Neuronal stem cell (in vitro differentiated cells): Measurements from ENCODE around the gene CDK5R2.
"Not testable (repeated sequence)": the region's sequence is repeated elsewhere in the genome, so short reads cannot be mapped to it uniquely, and the experiment has no call there.

Experiments
- DNase-seq: peaks from one replicate; pipeline ENCODE4 v3.0.0-alpha.2; 2013; ENCODE audit warnings: low spot score
- H2AFZ ChIP-seq: one replicate; pipeline ENCODE4 v1.6.1; 2013; ENCODE audit warnings: mild to moderate bottlenecking, low read length, inconsistent platforms
- H2AK5ac ChIP-seq: 2 replicates; pipeline ENCODE4 v1.6.1; 2013; ENCODE audit warnings: low read depth, mild to moderate bottlenecking, inconsistent platforms, low read length, moderate library complexity, mixed read lengths
- H2BK120ac ChIP-seq: 2 replicates; pipeline ENCODE4 v1.6.1; 2013; ENCODE audit warnings: low read depth, mild to moderate bottlenecking, inconsistent platforms, low read length, moderate library complexity, mixed read lengths
- H2BK12ac ChIP-seq: one replicate; pipeline ENCODE4 v1.6.1; 2013; ENCODE audit warnings: low read length, inconsistent platforms
- H2BK15ac ChIP-seq: 2 replicates; pipeline ENCODE4 v1.6.1; 2013; ENCODE audit warnings: mild to moderate bottlenecking, low read length, inconsistent platforms, mixed read lengths
- H2BK5ac ChIP-seq: one replicate; pipeline ENCODE4 v1.6.1; 2013; ENCODE audit warnings: inconsistent platforms, mild to moderate bottlenecking, low read length, moderate library complexity
- H3K14ac ChIP-seq: one replicate; pipeline ENCODE4 v1.6.1; 2013; ENCODE audit warnings: low read length, inconsistent platforms
- H3K18ac ChIP-seq: 2 replicates; pipeline ENCODE4 v1.6.1; 2013; ENCODE audit warnings: low read length, inconsistent platforms
- H3K23ac ChIP-seq: 2 replicates; pipeline ENCODE4 v1.6.1; 2013; ENCODE audit warnings: low read depth, mild to moderate bottlenecking, mixed read lengths, low read length, inconsistent platforms; ENCODE audit not compliant: poor library complexity
- H3K27ac ChIP-seq: replicated peaks from 3 replicates; pipeline ENCODE4 v1.5.1; 2013; ENCODE audit warnings: low read length, inconsistent platforms
- H3K27me3 ChIP-seq, 3 experiments: 2 replicates each; pipeline ENCODE4 v1.6.1; 2013; ENCODE audit warnings: low read length in 3 of 3, mild to moderate bottlenecking in 2 of 3, inconsistent platforms in 1 of 3, low read depth in 1 of 3, mixed read lengths in 1 of 3, moderate library complexity in 1 of 3; ENCODE audit not compliant: control insufficient read depth in 3 of 3, insufficient read depth in 3 of 3
- H3K36me3 ChIP-seq, 2 donors: replicated peaks in 1 of 2; 2 replicates each; pipeline ENCODE4 v1.6.1; 2013; ENCODE audit warnings: low read length in 2 of 2; ENCODE audit not compliant: control insufficient read depth in 2 of 2, insufficient read depth in 2 of 2
- H3K4ac ChIP-seq: 2 replicates; pipeline ENCODE4 v1.6.1; 2013; ENCODE audit warnings: inconsistent platforms, mild to moderate bottlenecking, low read length, moderate library complexity
- H3K4me1 ChIP-seq, 2 donors: 1 replicate in 1 of 2; 2 replicates in 1 of 2; pipeline ENCODE4 v1.6.1; 2013; ENCODE audit warnings: low read length in 2 of 2, low read depth in 1 of 2; ENCODE audit not compliant: control insufficient read depth in 2 of 2, insufficient read depth in 1 of 2
- H3K4me2 ChIP-seq: one replicate; pipeline ENCODE4 v1.6.1; 2013; ENCODE audit warnings: mild to moderate bottlenecking, low read length, inconsistent platforms; ENCODE audit not compliant: insufficient read depth, poor library complexity, severe bottlenecking
- H3K4me3 ChIP-seq, 2 donors: 2 replicates each; pipeline ENCODE4 v1.5.1; 2013; ENCODE audit warnings: low read length in 2 of 2, mild to moderate bottlenecking in 2 of 2, inconsistent platforms in 1 of 2, moderate library complexity in 1 of 2
- H3K79me1 ChIP-seq: one replicate; pipeline ENCODE4 v1.6.1; 2013; ENCODE audit warnings: low read depth, mild to moderate bottlenecking, inconsistent platforms, low read length, moderate library complexity
- H3K9ac ChIP-seq: one replicate; pipeline ENCODE4 v1.6.1; 2013; ENCODE audit warnings: mild to moderate bottlenecking, low read depth, low read length, inconsistent platforms; ENCODE audit not compliant: poor library complexity
- H3K9me3 ChIP-seq, 2 donors: replicated peaks in 1 of 2; 2 replicates each; pipeline versions ENCODE3 to v1.6.1; 2013; ENCODE audit warnings: low read length in 2 of 2, mild to moderate bottlenecking in 2 of 2, inconsistent platforms in 1 of 2, low read depth in 1 of 2, mixed read lengths in 1 of 2, moderate library complexity in 1 of 2; ENCODE audit not compliant: control insufficient read depth in 2 of 2, insufficient read depth in 1 of 2
- H4K8ac ChIP-seq: one replicate; pipeline ENCODE4 v1.6.1; 2013; ENCODE audit warnings: low read depth, mild to moderate bottlenecking, inconsistent platforms, low read length, moderate library complexity
- H4K91ac ChIP-seq: one replicate; pipeline ENCODE4 v1.6.1; 2013; ENCODE audit warnings: low read length, low read depth, mild to moderate bottlenecking, inconsistent platforms; ENCODE audit not compliant: poor library complexity
- WGBS, 2 donors: extraction: QIAGEN DNeasy Blood & Tissue Kit; methylation state at CpG; one replicate each; pipeline ENCODE4 v1.1.7; 2013; ENCODE audit warnings: missing lambda C conversion rate in 2 of 2, mixed read lengths in 1 of 2; ENCODE audit not compliant: insufficient read length in 2 of 2, insufficient replicate concordance in 1 of 2; ENCODE audit errors: extremely low coverage in 2 of 2; 5-methylcytosine and 5-hydroxymethylcytosine counted together

Gene CDK5R2

GRCh38 chr2:218931751-218932150 is 27.7 kb upstream of the CDK5R2 start:
- not testable (repeated sequence) for H4K91ac ChIP-seq, H3K27me3 ChIP-seq, H3K23ac ChIP-seq, H2BK120ac ChIP-seq, H3K4me3 ChIP-seq, H2BK12ac ChIP-seq, H2AK5ac ChIP-seq, H3K14ac ChIP-seq, H3K79me1 ChIP-seq, H3K36me3 ChIP-seq, H4K8ac ChIP-seq, H2AFZ ChIP-seq, H3K27ac ChIP-seq, H2BK15ac ChIP-seq, DNase-seq, H3K9me3 ChIP-seq, H3K4ac ChIP-seq, H3K9ac ChIP-seq, H3K4me1 ChIP-seq, H3K18ac ChIP-seq, H2BK5ac ChIP-seq, H3K4me2 ChIP-seq
- WGBS, 2 donors: no CpG with 5 or more reads among the region's 25 CpGs

DNA sequence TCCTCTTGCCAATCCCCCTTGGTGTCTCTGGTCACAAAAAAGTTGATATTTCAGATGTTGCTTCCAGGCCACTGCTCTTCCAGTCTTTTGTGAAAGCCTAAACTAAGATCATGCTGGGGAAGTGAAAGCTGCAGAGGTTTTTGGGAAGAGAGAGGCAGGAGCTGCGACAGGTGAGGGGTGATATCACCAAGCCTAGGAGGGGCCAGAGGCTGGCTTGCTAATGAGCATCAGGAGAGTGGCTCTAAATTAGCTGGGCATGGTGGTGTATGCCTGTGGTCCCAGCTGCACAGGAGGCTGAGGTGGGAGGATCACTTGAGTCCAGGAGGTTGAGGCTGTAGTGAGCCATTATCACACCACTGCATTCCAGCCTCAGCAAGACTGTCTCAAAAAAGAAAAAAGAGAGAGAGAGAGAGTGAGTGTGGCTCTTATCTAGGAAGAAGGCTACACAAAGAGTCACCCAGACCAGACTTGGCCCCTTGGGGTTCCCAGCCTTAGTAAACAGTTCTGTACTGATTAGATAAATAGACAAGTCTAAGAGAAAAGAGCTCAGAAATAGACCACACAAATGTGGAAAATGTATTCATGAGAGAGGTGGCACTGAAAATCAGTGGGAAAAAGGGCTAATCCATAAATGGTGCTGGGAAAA is 14.6 kb upstream of the CDK5R2 start:
- Histone ChIP-seq H3K36me3 (no peaks in the 10 kb centered on the region), H2AK5ac (no peak overlapping the region), H2BK15ac (no peak overlapping the region), H2BK120ac (no peak overlapping the region), H3K79me1 (no peaks in the 10 kb centered on the region), H2BK12ac (no peak overlapping the region), H3K9ac (no peak overlapping the region), H3K27ac (no peak overlapping the region), H2BK5ac (no peak overlapping the region), H4K8ac (no peak overlapping the region), H3K9me3 (no peaks in the 10 kb centered on the region), H3K4me3 (no peak overlapping the region), H2AFZ (no peak overlapping the region), H4K91ac (no peak overlapping the region), H3K14ac (no peak overlapping the region), H3K4me1 (no peaks in the 10 kb centered on the region), H3K4me2 (no peak overlapping the region), H3K4ac (no peak overlapping the region), H3K18ac (no peak overlapping the region), H3K27me3 (peaks cover 0 to 14% (median 0%) of the 10 kb centered on the region in 3 experiments), H3K23ac (no peak overlapping the region)
- no CpG with 5 or more reads among the region's 1 CpG for WGBS, 2 donors
- no peak for DNase-seq

DNA sequence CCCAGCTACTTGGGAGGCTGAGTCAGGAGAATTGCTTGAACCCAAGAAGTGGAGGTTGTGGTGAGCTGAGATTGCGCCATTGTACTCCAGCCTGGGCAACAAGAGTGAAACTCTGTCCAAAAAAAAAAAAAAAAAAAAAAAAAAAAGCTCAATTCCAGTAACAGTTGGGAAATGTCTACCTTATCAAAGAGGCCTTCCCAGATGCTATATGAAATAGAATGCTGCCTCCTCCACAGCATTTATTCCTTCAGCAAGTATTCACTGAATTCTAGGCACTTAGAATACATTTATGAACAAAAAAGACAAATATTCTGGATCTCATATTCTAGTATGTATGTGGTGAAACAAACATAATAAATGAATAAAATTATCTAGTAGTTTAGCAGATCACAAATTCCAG is 12.8 kb upstream of the CDK5R2 start:
- H3K23ac ChIP-seq: no peak overlapping the region
- H3K27me3 ChIP-seq: peaks cover 0 to 17% (median 2%) of the 10 kb centered on the region in 3 experiments
- no peak overlapping the region for H3K14ac ChIP-seq
- no peak overlapping the region for H2AK5ac ChIP-seq
- no peak overlapping the region for H3K4ac ChIP-seq
- no peak overlapping the region for H3K27ac ChIP-seq
- DNase-seq: no peak
- H2BK15ac ChIP-seq: no peak overlapping the region
- H2AFZ ChIP-seq: no peak overlapping the region
- H3K4me3 ChIP-seq: no peak overlapping the region
- H3K4me2 ChIP-seq: no peak overlapping the region
- no peak overlapping the region for H3K9ac ChIP-seq
- H4K91ac ChIP-seq: no peak overlapping the region
- H3K36me3 ChIP-seq: no peaks in the 10 kb centered on the region
- no peak overlapping the region for H2BK120ac ChIP-seq
- no peaks in the 10 kb centered on the region for H3K79me1 ChIP-seq
- no peak overlapping the region for H2BK5ac ChIP-seq
- H4K8ac ChIP-seq: no peak overlapping the region
- H3K4me1 ChIP-seq: no peaks in the 10 kb centered on the region
- H3K9me3 ChIP-seq: no peaks in the 10 kb centered on the region
- H2BK12ac ChIP-seq: no peak overlapping the region
- no peak overlapping the region for H3K18ac ChIP-seq
- no CpG with 5 or more reads among the region's 1 CpG for WGBS, 2 donors

GRCh38 chr2:218952160-218952559 is 7.3 kb upstream of the CDK5R2 start:
- H3K18ac ChIP-seq: no peak overlapping the region
- no peak overlapping the region for H4K8ac ChIP-seq
- H3K27ac ChIP-seq: no peak overlapping the region
- no peak overlapping the region for H3K4ac ChIP-seq
- no peaks in the 10 kb centered on the region for H3K79me1 ChIP-seq
- no peak overlapping the region for H4K91ac ChIP-seq
- no CpG with 5 or more reads among the region's 7 CpGs for WGBS, 2 donors
- no peak overlapping the region for H3K14ac ChIP-seq
- no peak overlapping the region for H3K23ac ChIP-seq
- no peak overlapping the region for H2BK15ac ChIP-seq
- no peak overlapping the region for H2AK5ac ChIP-seq
- no peaks in the 10 kb centered on the region for H3K4me1 ChIP-seq
- H3K27me3 ChIP-seq: peaks cover 0 to 50% (median 13%) of the 10 kb centered on the region in 3 experiments
- H3K9ac ChIP-seq: no peak overlapping the region
- no peak overlapping the region for H2BK5ac ChIP-seq
- no peak for DNase-seq
- H2BK120ac ChIP-seq: no peak overlapping the region
- H2AFZ ChIP-seq: no peak overlapping the region
- H3K36me3 ChIP-seq: no peaks in the 10 kb centered on the region
- no peak overlapping the region for H3K4me2 ChIP-seq
- H3K9me3 ChIP-seq: no peaks in the 10 kb centered on the region
- no peak overlapping the region for H2BK12ac ChIP-seq
- no peak overlapping the region for H3K4me3 ChIP-seq
